SK-N-SH treated with all-trans-retinoic acid at 6 μM for 48 hours (cell line): ENCODE data around the gene ZBTB7C.

Source experiments
- ATAC-seq: fragments of 200-7000 bp; cut with Tn5 transposase; 3 replicates; pipeline ENCODE4 v1.9.1; 2020; ENCODE audit warnings: mild to moderate bottlenecking, moderate library complexity
- ARNTL ChIP-seq: fragments of 450-650 bp; formaldehyde crosslinking; IDR thresholded peaks from 2 replicates; pipeline ENCODE4 v1.5.0; 2020; ENCODE audit warnings: low read depth, mild to moderate bottlenecking, moderate library complexity, borderline replicate concordance
- BACH2 ChIP-seq: fragments of 250-450 bp; sonication (Bioruptor Pico); IDR thresholded peaks from 2 replicates; pipeline ENCODE4 v1.9.0; 2021; ENCODE audit warnings: mild to moderate bottlenecking, borderline replicate concordance
- ESRRG ChIP-seq: fragments of 250-450 bp; sonication (Bioruptor Pico); IDR thresholded peaks from 2 replicates; pipeline ENCODE4 v1.6.1; 2021; ENCODE audit warnings: mild to moderate bottlenecking
- GLIS3 ChIP-seq: fragments of 250-450 bp; sonication (Bioruptor Pico); IDR thresholded peaks from 2 replicates; pipeline ENCODE4 v1.5.0; 2020; ENCODE audit warnings: mild to moderate bottlenecking, moderate library complexity
- OSR1 ChIP-seq: fragments of 250-450 bp; sonication (Bioruptor Pico); IDR thresholded peaks from 2 replicates; pipeline ENCODE4 v1.8.0; 2022; ENCODE audit warnings: moderate library complexity, mild to moderate bottlenecking, inconsistent platforms
- PPARA ChIP-seq: fragments of 250-450 bp; sonication (Bioruptor Pico); IDR thresholded peaks from 2 replicates; pipeline ENCODE4 v1.5.0; 2020; ENCODE audit warnings: mild to moderate bottlenecking, borderline replicate concordance
- SNAI2 ChIP-seq: fragments of 250-450 bp; sonication (Bioruptor Pico); IDR thresholded peaks from 2 replicates; pipeline ENCODE4 v1.5.0; 2020; ENCODE audit warnings: mild to moderate bottlenecking, moderate library complexity
- TCF4 ChIP-seq: fragments of 250-450 bp; sonication (Bioruptor Pico); IDR thresholded peaks from 2 replicates; pipeline ENCODE4 v1.8.0; 2021; ENCODE audit warnings: mild to moderate bottlenecking, moderate library complexity, borderline replicate concordance
- TOX ChIP-seq: fragments of 250-450 bp; sonication (Bioruptor Pico); IDR thresholded peaks from 2 replicates; pipeline ENCODE4 v1.8.0; 2021; ENCODE audit warnings: mild to moderate bottlenecking, moderate library complexity, borderline replicate concordance
- ZC3H10 ChIP-seq: fragments of 250-450 bp; sonication (Bioruptor Pico); IDR thresholded peaks from 2 replicates; pipeline ENCODE4 v1.5.1; 2021; ENCODE audit warnings: mild to moderate bottlenecking, moderate library complexity
- ZFP3 ChIP-seq: fragments of 250-450 bp; sonication (Bioruptor Pico); IDR thresholded peaks from 2 replicates; pipeline ENCODE4 v1.5.0; 2020; ENCODE audit warnings: mild to moderate bottlenecking, moderate library complexity
- ZNF565 ChIP-seq: fragments of 450-650 bp; formaldehyde crosslinking; conservative IDR thresholded peaks from 2 replicates; pipeline ENCODE4 v1.5.0; 2020; ENCODE audit warnings: low read depth, mild to moderate bottlenecking, moderate library complexity
- ZNF70 ChIP-seq: fragments of 450-650 bp; formaldehyde crosslinking; IDR thresholded peaks from 2 replicates; pipeline ENCODE4 v1.5.0; 2020; ENCODE audit warnings: mild to moderate bottlenecking, moderate library complexity
- ZNF8 ChIP-seq: fragments of 450-650 bp; formaldehyde crosslinking; IDR thresholded peaks from 2 replicates; pipeline ENCODE4 v1.5.0; 2020; ENCODE audit warnings: mild to moderate bottlenecking, moderate library complexity
- TF ChIP-seq, protein P1 (sequence below): fragments of 250-450 bp; sonication (Bioruptor Pico); IDR thresholded peaks from 2 replicates; pipeline ENCODE4 v1.5.1; 2021; ENCODE audit warnings: mild to moderate bottlenecking, moderate library complexity
- TF ChIP-seq, protein P2 (sequence below): fragments of 250-450 bp; sonication (Bioruptor Pico); IDR thresholded peaks from 2 replicates; pipeline ENCODE4 v1.5.1; 2020; ENCODE audit warnings: low read depth, mild to moderate bottlenecking, moderate library complexity
- TF ChIP-seq, protein P3 (sequence below): fragments of 250-450 bp; sonication (Bioruptor Pico); IDR thresholded peaks from 2 replicates; pipeline ENCODE4 v1.5.0; 2020; ENCODE audit warnings: mild to moderate bottlenecking, moderate library complexity
- TF ChIP-seq, protein P4 (sequence below): fragments of 250-450 bp; sonication (Bioruptor Pico); IDR thresholded peaks from 2 replicates; pipeline ENCODE4 v1.8.0; 2021; ENCODE audit warnings: low read depth, mild to moderate bottlenecking, moderate library complexity, borderline replicate concordance

ZBTB7C gene

DNA sequence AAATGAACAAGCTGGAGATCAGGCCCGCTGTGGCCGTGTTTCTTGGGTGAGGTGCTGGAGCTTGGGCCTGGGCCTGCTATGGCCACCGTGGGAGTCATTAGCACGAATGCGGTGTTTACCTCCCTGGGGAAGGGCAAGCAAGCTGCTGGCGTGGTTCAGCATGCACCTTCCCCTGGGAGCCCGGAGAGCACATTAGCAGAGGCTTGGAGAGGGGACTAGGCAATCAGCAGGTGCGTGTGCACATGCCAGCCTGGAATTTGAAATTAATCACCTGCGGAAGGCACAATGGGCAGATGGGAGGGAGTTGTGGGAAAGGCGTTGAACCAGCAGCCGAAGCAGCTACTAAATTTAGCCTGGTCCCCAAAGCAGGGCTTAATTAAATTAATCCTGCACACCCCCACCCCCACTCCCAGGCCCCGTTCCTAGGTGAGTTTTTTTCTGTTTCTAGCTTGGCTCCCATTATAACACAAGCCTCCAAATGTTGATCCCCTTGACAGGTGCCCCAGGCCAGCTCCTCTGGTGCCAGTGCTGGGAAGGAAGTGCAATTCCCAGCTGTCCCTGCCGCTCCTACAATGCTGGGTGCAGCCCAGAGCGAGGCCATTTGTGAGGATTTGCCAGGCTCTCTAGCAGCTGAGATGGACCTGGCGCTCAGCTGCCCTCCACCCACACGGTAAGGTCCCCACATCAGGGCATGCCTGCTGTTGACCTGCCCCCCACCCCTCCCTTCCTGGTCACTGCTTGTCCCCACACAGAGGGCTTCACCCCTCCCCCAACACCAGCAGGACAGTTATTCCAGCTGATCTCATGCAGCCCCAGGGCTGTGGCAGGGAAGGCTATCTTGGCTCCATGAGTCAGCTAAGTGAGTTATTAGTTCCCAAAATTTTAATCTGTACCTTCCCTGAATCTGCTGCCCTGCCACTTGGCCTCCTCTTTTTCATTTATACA lies 115.0 kb downstream of the ZBTB7C start:
- TF ChIP-seq, protein P1, sequence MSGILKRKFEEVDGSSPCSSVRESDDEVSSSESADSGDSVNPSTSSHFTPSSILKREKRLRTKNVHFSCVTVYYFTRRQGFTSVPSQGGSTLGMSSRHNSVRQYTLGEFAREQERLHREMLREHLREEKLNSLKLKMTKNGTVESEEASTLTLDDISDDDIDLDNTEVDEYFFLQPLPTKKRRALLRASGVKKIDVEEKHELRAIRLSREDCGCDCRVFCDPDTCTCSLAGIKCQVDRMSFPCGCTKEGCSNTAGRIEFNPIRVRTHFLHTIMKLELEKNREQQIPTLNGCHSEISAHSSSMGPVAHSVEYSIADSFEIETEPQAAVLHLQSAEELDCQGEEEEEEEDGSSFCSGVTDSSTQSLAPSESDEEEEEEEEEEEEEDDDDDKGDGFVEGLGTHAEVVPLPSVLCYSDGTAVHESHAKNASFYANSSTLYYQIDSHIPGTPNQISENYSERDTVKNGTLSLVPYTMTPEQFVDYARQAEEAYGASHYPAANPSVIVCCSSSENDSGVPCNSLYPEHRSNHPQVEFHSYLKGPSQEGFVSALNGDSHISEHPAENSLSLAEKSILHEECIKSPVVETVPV (CRISPR knock-in tag) = no peak
- TF ChIP-seq ZFP3 = peak; percentile 86
- peak; percentile 41; the same call in 1 of the 3 replicates for ATAC-seq

DNA sequence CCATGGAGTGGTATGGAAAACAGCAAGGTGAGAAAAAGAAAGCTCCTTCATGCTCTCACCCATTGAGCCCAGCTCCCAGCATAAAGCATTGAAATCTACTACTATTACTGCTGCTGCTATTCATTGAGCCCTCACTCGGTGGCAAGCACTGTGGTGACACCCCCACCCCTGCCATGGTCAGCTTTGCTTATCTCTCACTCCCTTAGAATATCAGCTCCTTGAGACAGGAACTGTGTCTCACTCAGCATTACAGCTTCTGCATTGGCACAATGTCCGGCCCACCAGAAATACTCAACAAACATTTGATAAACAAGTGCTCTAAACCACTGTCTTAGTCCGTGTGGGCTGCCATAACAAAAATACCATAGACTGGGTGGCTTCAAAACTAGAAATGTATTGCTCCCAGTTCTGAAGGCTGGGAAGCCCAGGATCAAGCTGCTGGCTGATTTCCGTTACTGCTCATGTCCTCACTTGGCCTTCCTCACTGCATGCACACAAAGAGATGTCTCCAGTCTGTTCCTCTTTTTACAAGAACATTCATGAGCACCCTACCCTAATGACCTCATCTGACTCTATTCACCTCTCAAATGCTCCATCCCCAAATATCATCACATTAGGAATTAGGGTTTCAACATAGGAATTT lies 116.3 kb downstream of the ZBTB7C start:
- ATAC-seq = no peak
- TF ChIP-seq, protein P2, sequence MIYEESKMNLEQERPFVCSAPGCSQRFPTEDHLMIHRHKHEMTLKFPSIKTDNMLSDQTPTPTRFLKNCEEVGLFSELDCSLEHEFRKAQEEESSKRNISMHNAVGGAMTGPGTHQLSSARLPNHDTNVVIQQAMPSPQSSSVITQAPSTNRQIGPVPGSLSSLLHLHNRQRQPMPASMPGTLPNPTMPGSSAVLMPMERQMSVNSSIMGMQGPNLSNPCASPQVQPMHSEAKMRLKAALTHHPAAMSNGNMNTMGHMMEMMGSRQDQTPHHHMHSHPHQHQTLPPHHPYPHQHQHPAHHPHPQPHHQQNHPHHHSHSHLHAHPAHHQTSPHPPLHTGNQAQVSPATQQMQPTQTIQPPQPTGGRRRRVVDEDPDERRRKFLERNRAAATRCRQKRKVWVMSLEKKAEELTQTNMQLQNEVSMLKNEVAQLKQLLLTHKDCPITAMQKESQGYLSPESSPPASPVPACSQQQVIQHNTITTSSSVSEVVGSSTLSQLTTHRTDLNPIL = no peak
- TF ChIP-seq ESRRG (CRISPR knock-in tag) (no peak), SNAI2 (CRISPR knock-in tag) (no peak), ZNF565 (no peak), OSR1 (no peak), ARNTL (CRISPR knock-in tag) (no peak), ZC3H10 (CRISPR knock-in tag) (no peak), TOX (CRISPR knock-in tag) (no peak)
- TF ChIP-seq, protein P3, sequence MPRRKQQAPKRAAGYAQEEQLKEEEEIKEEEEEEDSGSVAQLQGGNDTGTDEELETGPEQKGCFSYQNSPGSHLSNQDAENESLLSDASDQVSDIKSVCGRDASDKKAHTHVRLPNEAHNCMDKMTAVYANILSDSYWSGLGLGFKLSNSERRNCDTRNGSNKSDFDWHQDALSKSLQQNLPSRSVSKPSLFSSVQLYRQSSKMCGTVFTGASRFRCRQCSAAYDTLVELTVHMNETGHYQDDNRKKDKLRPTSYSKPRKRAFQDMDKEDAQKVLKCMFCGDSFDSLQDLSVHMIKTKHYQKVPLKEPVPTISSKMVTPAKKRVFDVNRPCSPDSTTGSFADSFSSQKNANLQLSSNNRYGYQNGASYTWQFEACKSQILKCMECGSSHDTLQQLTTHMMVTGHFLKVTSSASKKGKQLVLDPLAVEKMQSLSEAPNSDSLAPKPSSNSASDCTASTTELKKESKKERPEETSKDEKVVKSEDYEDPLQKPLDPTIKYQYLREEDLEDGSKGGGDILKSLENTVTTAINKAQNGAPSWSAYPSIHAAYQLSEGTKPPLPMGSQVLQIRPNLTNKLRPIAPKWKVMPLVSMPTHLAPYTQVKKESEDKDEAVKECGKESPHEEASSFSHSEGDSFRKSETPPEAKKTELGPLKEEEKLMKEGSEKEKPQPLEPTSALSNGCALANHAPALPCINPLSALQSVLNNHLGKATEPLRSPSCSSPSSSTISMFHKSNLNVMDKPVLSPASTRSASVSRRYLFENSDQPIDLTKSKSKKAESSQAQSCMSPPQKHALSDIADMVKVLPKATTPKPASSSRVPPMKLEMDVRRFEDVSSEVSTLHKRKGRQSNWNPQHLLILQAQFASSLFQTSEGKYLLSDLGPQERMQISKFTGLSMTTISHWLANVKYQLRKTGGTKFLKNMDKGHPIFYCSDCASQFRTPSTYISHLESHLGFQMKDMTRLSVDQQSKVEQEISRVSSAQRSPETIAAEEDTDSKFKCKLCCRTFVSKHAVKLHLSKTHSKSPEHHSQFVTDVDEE (CRISPR knock-in tag) = no peak
- TF ChIP-seq, all 23 proteins: peak for 0

DNA sequence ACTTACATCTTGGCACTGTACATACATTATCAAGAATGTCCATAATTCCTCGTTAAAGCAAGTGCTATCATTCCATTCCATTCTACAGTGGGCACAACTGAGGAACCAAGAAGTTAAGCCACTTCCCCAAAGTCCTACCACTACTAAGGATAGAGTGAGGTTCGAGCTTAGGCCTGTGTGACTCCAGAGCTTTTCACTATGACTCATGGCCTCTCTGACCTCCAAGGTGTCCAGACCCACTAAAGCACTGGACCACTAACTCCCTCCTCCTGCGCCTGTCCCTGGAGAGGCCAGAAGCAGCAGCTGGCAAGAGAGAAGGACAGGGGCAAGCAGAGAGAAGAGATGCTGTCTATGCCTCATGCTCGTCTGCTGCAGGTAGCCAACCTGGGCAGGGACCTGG lies 117.0 kb downstream of the ZBTB7C start:
- ATAC-seq = no peak
- TF ChIP-seq TCF4 (CRISPR knock-in tag) = no peak
- TF ChIP-seq, protein P4, sequence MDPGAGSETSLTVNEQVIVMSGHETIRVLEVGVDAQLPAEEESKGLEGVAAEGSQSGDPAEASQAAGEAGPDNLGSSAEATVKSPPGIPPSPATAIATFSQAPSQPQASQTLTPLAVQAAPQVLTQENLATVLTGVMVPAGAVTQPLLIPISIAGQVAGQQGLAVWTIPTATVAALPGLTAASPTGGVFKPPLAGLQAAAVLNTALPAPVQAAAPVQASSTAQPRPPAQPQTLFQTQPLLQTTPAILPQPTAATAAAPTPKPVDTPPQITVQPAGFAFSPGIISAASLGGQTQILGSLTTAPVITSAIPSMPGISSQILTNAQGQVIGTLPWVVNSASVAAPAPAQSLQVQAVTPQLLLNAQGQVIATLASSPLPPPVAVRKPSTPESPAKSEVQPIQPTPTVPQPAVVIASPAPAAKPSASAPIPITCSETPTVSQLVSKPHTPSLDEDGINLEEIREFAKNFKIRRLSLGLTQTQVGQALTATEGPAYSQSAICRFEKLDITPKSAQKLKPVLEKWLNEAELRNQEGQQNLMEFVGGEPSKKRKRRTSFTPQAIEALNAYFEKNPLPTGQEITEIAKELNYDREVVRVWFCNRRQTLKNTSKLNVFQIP = no peak

DNA sequence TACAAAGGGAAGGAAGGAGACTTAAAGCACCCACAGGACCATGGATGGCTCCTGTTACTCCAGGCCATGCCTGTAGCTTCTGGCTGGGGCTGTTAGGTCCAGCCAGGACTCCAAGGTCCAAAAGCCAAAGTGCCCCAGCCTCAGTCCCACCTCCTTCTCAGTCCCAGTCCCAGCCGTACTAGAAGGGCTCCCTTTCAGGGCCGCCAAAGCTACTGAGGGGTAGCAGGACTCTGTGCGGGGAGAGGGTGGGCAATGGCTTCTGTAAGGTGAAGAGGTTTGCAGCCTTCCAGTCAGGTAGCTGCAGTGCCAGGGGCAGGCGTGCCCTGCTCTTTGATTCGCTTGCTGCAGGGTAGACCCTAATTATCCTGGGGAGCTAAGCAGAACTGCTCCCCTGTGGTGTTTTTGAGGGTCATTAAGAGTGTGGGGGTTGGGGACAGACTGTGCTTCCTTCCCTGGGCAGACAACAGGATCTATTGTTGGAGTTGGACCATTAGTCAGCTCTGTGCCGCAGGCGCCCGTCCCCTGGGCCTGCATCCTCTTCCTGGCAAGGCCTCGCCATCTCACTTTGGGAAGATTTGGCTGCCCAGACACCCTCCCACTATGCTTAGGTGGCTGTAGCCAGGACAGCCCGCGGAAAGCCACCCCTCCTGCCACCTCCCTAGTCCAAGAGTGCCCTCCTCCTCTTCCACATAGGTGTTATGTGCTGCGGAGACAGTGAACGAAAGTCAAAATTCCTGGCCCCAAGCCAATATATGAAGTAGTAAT lies 118.8 kb downstream of the ZBTB7C start:
- TF ChIP-seq TOX (CRISPR knock-in tag) (no peak), ZNF8 (CRISPR knock-in tag) (no peak), SNAI2 (CRISPR knock-in tag) (no peak), BACH2 (CRISPR knock-in tag) (no peak)
- ATAC-seq = no peak

DNA sequence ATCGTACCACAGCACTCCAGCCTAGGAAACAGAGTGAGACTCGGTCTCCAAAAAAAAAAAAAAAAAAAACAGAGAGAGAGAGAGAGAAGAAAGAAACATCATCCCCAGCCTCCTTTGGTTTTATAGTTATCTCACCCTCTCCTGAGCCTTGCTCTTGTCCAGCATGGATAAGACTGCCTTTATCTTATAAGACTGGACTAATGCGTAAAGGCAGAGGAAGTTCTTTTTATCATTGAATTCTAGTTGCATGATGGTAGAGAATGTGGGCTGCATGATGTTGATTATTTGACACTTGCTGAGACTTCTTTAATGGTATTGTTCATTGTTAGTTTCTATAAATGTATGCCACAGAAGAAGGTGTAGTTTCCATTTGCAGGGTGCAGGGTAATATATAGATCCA lies 124.4 kb downstream of the ZBTB7C start:
- ATAC-seq = no peak
- TF ChIP-seq ZNF70 (CRISPR knock-in tag) (no peak), GLIS3 (no peak), ZC3H10 (CRISPR knock-in tag) (no peak), OSR1 (no peak), ESRRG (CRISPR knock-in tag) (no peak), BACH2 (CRISPR knock-in tag) (no peak), TOX (CRISPR knock-in tag) (no peak), ZNF8 (CRISPR knock-in tag) (no peak), SNAI2 (CRISPR knock-in tag) (no peak), PPARA (no peak), TCF4 (CRISPR knock-in tag) (no peak)
- TF ChIP-seq, protein P4 = no peak
- TF ChIP-seq, protein P1 (CRISPR knock-in tag) = no peak
- TF ChIP-seq, protein P2 = no peak
